T-helper 17 cell (primary cell): ENCODE results near the gene TSPAN5. TPM values are rescaled to one million over a fixed set of nuclear protein-coding genes. Genes with fewer than 3 reads are reported as not detected.

Experiments
- ATAC-seq: fragments of 150-1000 bp; cut with Tn5 transposase; 2 replicates; pipeline ENCODE4 v1.10.0; 2021; ENCODE audit warnings: mild to moderate bottlenecking, moderate library complexity
- DNase-seq, 3 donors: peaks; one replicate each; pipeline versions ENCODE4 v3.0.0 to v3.0.0-alpha.2; 2020 to 2021
- H3K9me3 ChIP-seq: one replicate; pipeline ENCODE4 v1.7.0; 2013; ENCODE audit warnings: low read length, mild to moderate bottlenecking; ENCODE audit not compliant: control insufficient read depth, poor library complexity, severe bottlenecking
- H3K27ac Mint-ChIP-seq: one replicate; pipeline ENCODE4 v1.8.0; 2022; ENCODE audit warnings: mild to moderate bottlenecking, moderate library complexity, mixed read lengths
- H3K27me3 Mint-ChIP-seq: one replicate; pipeline ENCODE4 v1.8.0; 2022; ENCODE audit warnings: mixed read lengths
- H3K36me3 Mint-ChIP-seq: one replicate; pipeline ENCODE4 v1.8.0; 2022; ENCODE audit warnings: low read depth, mixed read lengths
- H3K4me1 Mint-ChIP-seq: one replicate; pipeline ENCODE4 v1.8.0; 2022; ENCODE audit warnings: mild to moderate bottlenecking, mixed read lengths
- H3K4me3 Mint-ChIP-seq: one replicate; pipeline ENCODE4 v1.8.0; 2022; ENCODE audit warnings: mild to moderate bottlenecking, moderate library complexity, mixed read lengths
- total RNA-seq, 4 donors: library from RNA in 2 of 4; stranded (reverse) in 2 of 4; gene quantifications; one replicate each; pipeline ENCODE4 v1.2.3 and lab custom pipeline; 2022 to 2026

Gene TSPAN5
- total RNA-seq, 2 donors from 2014 or later: 11.8 to 15.2 TPM

DNA sequence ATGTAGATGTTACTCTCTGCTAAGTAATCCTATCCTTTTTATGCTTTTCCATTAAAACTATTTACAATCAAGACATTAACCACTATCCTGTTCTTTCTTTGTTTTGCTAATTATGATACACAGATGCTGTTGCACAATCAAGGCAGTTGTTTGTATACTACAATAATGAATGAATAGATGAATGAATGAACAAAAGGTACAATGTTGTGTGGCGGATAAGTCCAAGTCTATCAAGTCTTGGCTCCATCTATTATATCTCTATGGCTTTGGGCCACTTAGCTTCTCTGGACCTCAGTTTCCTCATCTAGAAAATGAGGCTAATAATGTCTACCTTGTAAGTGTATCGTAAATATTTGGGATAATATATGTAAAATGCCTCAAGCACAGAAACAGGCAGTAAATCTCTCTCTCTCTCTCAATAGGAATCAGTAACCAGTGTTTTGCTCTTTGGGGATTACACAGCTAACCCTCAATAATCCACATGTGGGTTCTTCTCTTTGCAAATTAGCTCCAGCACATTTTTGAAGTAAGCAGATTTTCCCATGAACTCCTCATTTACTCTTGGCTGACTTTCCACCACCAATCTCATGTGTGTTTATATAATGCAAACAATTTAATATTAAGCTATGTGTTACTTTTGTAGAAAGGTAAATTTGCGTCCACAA lies 27.8 kb upstream of the TSPAN5 start:
- ATAC-seq (no peak), DNase-seq (no peak)
- Mint-ChIP-seq H3K4me1 (peaks cover 24% of the 10 kb centered on the region), H3K27me3 (no peaks in the 10 kb centered on the region), H3K36me3 (no peaks in the 10 kb centered on the region), H3K27ac (no peak overlapping the region), H3K4me3 (no peak overlapping the region)
- H3K9me3 ChIP-seq: no peaks in the 10 kb centered on the region

DNA sequence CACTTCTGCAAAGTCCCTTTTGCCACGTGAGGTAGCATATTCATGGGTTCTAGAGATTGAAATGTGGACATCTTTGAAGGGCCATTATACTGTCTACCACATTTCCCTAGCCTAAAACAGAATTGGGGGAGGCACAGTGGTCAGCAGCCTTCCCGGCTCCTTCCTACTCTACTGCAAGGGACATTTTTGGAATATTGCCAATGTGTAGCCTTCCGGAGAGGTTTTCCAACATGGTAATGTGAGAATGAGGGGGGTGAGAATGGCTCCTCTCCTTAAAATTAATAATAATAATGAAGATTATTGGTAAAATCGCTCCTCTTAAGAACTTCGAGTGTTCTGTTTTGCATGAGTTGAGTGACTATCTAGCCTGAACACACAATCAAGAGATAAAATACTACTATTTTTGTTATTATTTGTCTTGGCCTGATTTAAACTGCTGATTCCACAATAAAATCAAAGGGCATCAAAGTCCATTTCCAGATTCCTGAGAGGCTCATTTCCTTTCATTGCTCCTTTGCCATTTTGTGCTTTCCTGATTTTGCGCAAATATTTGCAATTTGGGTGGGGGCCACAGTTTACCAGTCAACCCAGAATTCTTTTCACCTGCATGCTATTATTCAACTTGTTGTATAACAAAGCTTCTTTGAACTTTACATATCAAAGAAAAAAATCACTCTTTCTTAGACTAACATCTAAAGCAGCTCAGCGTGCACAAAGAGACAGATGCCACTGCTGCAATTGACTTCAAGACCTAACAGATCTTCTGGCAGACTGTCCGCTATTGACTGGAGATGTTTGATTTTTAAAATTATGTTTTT lies 27.0 kb upstream of the TSPAN5 start:
- no peak for ATAC-seq
- Mint-ChIP-seq H3K36me3 (no peaks in the 10 kb centered on the region), H3K4me1 (peaks cover 24% of the 10 kb centered on the region), H3K27ac (no peak overlapping the region), H3K27me3 (no peaks in the 10 kb centered on the region), H3K4me3 (no peak overlapping the region)
- no peak for DNase-seq
- H3K9me3 ChIP-seq: no peaks in the 10 kb centered on the region

DNA sequence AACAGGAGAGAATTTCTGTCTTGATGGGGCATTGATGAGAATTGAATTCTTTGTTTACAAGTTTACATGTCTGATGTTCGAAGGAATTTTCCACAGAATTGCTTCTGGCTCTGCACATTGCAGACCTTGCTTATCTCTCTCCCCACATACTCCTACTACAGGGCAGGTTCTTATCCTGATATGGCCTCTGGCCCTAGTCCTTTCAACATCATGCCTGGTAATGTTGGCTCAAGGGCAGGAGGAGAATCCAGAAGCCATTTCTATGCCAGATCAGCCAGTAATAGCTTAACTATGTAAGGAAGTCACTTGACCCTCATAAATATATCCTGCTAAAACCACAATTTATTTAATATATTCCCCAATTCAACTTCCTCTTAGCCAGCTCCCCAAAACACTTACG lies 24.3 kb upstream of the TSPAN5 start:
- Mint-ChIP-seq H3K4me3 (no peak overlapping the region), H3K27ac (no peak overlapping the region), H3K4me1 (peaks cover 3% of the 10 kb centered on the region), H3K36me3 (no peaks in the 10 kb centered on the region), H3K27me3 (no peaks in the 10 kb centered on the region)
- H3K9me3 ChIP-seq: no peaks in the 10 kb centered on the region
- DNase-seq (no peak), ATAC-seq (no peak)

DNA sequence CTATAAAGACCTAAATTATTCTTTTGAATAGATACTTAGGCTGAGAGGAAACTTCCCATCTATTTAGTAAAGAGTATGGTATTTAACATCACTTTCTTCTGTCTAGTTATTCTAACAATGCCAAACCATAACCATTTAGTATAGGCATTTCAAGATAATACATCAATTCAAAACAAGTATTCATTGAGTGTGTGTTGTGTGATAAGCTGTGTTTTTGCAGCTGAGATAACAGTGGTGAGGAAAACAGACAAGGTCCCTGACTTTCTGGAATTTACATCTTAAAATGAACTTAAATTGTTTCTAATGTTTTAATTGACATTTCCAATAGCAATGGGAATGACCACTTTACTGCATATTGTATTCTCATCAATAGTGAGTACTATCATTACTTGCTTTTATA lies 22.4 kb upstream of the TSPAN5 start:
- Mint-ChIP-seq H3K4me1 (no peaks in the 10 kb centered on the region), H3K27me3 (no peaks in the 10 kb centered on the region), H3K4me3 (no peak overlapping the region), H3K27ac (no peak overlapping the region), H3K36me3 (peaks cover 2% of the 10 kb centered on the region)
- DNase-seq (no peak), ATAC-seq (no peak)
- H3K9me3 ChIP-seq: no peaks in the 10 kb centered on the region

DNA sequence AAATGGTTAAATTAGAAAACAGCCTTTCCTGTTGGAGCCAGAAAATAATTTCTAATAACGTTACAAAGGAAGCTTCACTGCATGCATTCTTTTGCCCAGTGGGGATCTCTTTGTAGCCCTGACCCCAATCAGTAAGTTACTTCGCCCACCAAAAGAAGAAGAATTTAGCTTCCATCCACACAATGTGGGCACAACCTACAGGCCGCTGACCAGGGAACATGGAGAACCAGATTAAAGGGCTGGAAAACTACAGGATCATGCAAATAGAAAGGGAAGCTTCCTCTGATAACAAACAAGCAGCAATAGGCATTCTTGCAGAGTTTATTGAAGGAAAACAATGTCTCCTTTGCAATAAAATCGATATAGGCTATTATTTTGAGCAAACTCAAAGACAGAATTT lies 21.3 kb upstream of the TSPAN5 start:
- DNase-seq (no peak), ATAC-seq (no peak)
- Mint-ChIP-seq H3K27me3 (no peaks in the 10 kb centered on the region), H3K27ac (no peak overlapping the region), H3K36me3 (peaks cover 2% of the 10 kb centered on the region), H3K4me1 (no peaks in the 10 kb centered on the region), H3K4me3 (no peak overlapping the region)
- H3K9me3 ChIP-seq: no peaks in the 10 kb centered on the region

DNA sequence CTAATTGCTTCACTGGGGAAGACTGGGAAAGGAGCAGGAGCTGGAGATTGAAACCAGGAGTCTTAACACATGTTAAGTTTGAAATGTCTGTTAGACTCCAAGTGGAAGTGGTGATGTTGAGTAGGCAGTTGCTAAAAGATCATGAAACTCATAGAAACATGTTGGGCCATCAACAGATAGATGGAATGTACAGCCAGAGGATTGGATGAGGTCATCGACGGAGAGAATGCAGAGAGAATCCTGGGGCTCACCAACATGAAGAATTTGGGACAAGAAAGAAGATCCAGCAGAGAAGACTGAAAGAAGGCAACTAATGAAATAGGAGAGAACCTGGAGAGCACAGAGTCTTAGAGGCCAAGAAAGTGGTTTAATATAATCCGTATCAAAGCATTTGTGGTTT lies 19.4 kb upstream of the TSPAN5 start:
- no peak for DNase-seq
- peaks cover 2% of the 10 kb centered on the region for H3K36me3 Mint-ChIP-seq
- H3K4me1 Mint-ChIP-seq: no peaks in the 10 kb centered on the region
- H3K9me3 ChIP-seq: no peaks in the 10 kb centered on the region
- ATAC-seq: no peak
- H3K27me3 Mint-ChIP-seq: no peaks in the 10 kb centered on the region
- H3K4me3 Mint-ChIP-seq: no peak overlapping the region
- no peak overlapping the region for H3K27ac Mint-ChIP-seq

DNA sequence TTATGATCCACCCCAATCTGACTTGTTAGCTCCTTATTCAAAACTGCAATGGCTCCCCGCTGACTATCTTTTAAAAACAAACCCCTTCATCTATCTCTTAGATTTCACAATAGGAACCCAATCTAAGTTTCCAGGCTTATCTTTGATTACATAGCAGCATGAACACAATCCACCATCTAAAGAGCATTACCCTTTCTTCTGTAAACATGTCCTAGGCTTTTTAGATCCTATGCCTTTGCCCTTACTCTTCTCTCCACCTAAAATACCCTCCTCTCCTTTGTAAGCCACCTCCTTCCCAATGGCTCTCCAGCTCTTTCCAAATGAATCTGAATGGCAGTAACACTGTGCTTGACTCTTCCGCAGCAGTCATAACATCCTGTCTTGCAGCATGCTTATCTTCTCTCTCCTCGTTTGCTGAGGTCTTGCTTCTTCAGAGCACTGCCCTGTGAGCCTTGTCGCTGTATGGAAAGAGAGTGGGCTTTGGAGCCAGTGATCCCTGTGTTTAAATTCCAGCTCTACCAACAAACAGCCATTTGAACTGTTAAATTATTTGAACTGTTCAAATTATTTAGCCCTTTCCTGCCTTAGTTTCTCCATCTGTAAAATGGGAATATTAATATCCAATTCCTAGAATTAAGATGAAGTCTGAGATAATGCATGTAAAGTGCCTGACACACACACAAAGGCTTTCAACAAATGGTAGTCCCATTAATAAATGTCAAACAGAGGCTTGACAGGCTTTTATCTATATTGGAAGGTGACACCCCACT lies 16.2 kb upstream of the TSPAN5 start:
- H3K27ac Mint-ChIP-seq: no peak overlapping the region
- H3K4me1 Mint-ChIP-seq: peaks cover 10% of the 10 kb centered on the region
- H3K36me3 Mint-ChIP-seq: peaks cover 6% of the 10 kb centered on the region
- ATAC-seq (no peak), DNase-seq (no peak)
- H3K27me3 Mint-ChIP-seq: peaks cover 9% of the 10 kb centered on the region
- no peaks in the 10 kb centered on the region for H3K9me3 ChIP-seq
- no peak overlapping the region for H3K4me3 Mint-ChIP-seq

DNA sequence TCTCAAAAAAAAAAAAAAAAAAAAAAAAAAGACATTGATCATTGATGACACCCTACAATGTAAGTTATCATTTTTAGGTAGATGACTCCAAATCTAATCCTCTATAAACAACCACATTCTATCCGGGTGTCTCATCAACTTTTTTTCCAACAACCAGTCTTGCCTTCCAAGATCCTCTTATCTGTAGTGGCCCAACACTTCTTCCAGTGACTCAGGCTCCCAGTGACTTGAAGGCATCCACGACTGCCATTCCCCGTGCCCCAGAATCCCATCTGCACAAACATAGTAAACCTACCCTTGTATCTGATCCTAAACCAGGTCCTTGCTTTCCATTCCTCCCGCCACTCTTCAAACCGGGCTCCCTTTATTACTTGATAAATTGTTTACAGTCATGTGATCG lies 15.6 kb upstream of the TSPAN5 start:
- Mint-ChIP-seq H3K4me3 (no peak overlapping the region), H3K4me1 (peaks cover 10% of the 10 kb centered on the region), H3K36me3 (peaks cover 6% of the 10 kb centered on the region), H3K27me3 (peaks cover 9% of the 10 kb centered on the region), H3K27ac (no peak overlapping the region)
- DNase-seq: no peak
- ATAC-seq: no peak
- no peaks in the 10 kb centered on the region for H3K9me3 ChIP-seq

DNA sequence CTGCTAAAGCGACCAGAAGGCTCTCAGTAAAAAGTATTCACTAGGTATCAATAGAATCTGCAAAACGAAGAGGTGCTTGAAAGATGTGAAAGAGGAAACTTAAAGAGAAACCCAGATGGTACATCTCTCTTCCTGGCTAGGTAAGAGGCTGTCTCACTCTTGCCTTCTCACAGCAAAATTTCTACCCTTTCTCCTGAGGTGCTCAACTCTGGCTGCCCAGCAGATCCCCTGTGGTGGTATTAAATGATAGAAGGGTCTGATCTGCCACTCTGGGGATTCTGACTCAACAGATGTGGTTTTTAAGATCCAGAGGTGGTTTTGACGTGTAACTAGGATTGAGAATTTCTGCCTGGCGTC lies 14.9 kb upstream of the TSPAN5 start:
- Mint-ChIP-seq H3K4me1 (peaks cover 10% of the 10 kb centered on the region), H3K4me3 (no peak overlapping the region), H3K27ac (no peak overlapping the region), H3K36me3 (peaks cover 6% of the 10 kb centered on the region), H3K27me3 (peaks cover 9% of the 10 kb centered on the region)
- H3K9me3 ChIP-seq: no peaks in the 10 kb centered on the region
- DNase-seq (no peak), ATAC-seq (no peak)

DNA sequence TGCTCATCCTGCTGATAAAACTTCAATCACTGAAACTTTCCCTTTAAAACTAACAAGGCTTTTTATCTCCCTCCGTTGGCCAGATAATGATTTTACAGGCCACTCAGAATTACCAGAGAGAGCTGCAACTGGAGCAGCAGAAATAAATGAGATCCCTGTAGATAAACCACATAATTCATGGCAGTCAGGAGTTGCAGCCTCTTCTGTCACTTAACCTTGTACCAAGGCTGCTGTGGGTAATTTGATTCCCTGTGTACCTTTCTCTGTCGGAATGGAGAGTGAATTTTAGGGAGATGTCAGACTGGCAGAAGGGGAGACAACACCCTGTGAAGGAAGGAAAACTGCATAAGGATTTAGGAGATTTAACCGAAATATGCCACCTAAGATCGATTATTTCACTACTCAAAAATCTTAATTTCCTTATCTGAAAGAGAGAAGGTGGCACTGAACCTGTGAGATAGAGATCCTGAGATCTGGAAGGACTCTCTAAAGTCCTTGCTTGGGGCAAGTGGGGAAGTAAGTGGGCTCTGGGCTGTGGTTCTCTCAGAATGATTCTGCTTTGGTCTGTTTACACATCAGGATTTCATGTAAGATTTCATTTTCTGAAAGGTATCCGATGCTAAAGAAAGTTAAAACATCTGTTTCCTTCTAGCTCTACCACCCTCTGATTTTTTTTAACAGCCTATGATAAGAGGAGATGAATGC lies 14.3 kb upstream of the TSPAN5 start:
- no peak for ATAC-seq
- no peaks in the 10 kb centered on the region for H3K9me3 ChIP-seq
- Mint-ChIP-seq H3K27me3 (peaks cover 9% of the 10 kb centered on the region), H3K4me3 (no peak overlapping the region), H3K27ac (no peak overlapping the region), H3K36me3 (peaks cover 6% of the 10 kb centered on the region), H3K4me1 (peaks cover 10% of the 10 kb centered on the region)
- no peak for DNase-seq

DNA sequence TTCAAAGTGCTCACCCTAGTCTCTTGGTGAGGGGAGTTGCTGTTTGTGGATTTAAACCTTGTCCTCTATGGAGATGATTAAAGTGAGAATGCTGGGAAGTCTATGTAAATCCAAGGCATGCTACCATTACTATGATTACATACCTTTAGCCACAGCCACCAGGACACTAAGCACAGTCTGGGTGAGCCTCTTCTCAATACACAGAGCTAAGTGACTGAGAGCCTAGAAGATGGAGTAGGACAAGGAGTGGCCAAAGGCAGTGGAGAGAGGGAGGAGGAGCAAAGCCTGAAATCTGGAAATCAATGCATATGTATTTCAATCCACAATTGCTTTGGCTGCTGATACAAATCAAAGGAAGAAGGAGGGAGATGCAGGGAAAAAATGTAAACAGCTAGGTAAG lies 12.7 kb upstream of the TSPAN5 start:
- H3K27me3 Mint-ChIP-seq: peaks cover 9% of the 10 kb centered on the region
- H3K27ac Mint-ChIP-seq: no peak overlapping the region
- H3K36me3 Mint-ChIP-seq: peaks cover 4% of the 10 kb centered on the region
- DNase-seq (no peak), ATAC-seq (no peak)
- H3K9me3 ChIP-seq: no peaks in the 10 kb centered on the region
- H3K4me3 Mint-ChIP-seq: no peak overlapping the region
- peaks cover 10% of the 10 kb centered on the region for H3K4me1 Mint-ChIP-seq

DNA sequence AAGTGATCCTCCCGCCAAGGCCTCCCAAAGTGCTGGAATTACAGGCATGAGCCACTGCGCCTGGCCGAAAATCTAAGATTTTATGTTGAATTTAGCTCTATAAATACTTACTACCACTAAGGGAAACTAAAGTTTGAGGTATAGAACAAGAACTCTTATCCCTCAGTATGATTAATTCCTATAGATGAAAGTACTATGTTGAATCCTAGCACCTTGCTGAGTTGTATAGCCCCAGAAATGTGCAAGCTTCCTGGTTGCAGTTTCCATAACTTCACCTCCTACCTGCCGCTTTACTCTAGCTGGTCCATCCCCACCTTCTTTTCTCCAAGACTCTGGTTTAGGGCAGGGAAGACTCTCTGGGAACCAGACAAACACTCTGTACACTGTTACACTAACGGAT lies 11.8 kb upstream of the TSPAN5 start:
- ATAC-seq (no peak), DNase-seq (no peak)
- peaks cover 4% of the 10 kb centered on the region for H3K36me3 Mint-ChIP-seq
- no peaks in the 10 kb centered on the region for H3K9me3 ChIP-seq
- H3K27me3 Mint-ChIP-seq: peaks cover 9% of the 10 kb centered on the region
- no peak overlapping the region for H3K27ac Mint-ChIP-seq
- no peak overlapping the region for H3K4me3 Mint-ChIP-seq
- H3K4me1 Mint-ChIP-seq: peaks cover 10% of the 10 kb centered on the region

DNA sequence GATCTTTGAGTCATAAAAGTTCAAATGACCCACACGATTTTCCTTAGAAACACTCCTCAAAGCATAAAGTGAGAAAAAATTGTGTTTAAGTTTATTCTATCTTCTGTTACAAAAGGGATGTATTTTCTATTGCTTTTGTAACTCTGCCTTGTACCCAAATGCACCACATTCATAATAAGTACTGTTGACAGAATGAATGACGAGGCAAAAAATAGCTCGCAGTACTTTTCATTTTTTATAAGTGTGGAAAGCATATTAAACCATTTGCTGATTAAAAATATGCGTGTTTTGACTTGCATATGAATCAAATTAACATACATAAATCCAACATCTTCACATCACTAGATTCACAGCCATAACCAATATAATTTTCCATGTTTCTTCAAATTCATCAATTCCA lies 11.2 kb upstream of the TSPAN5 start:
- H3K4me1 Mint-ChIP-seq: peaks cover 10% of the 10 kb centered on the region
- H3K27ac Mint-ChIP-seq: no peak overlapping the region
- peaks cover 4% of the 10 kb centered on the region for H3K36me3 Mint-ChIP-seq
- DNase-seq (no peak), ATAC-seq (no peak)
- H3K27me3 Mint-ChIP-seq: peaks cover 9% of the 10 kb centered on the region
- H3K9me3 ChIP-seq: no peaks in the 10 kb centered on the region
- no peak overlapping the region for H3K4me3 Mint-ChIP-seq
